ENCODE results near the gene DCAF6. TPM values are rescaled to one million over a fixed set of nuclear protein-coding genes. Genes with fewer than 3 reads are reported as not detected.

DCAF6 gene
- total RNA-seq, 2 donors from 2014 or later = 30.7 to 42.8 TPM

- no peaks in the 10 kb centered on the region for H3K9me3 ChIP-seq
- no peaks in the 10 kb centered on the region for H3K36me3 ChIP-seq (replicated peaks in 1 of 2; ENCODE audit: insufficient read depth in 1 of 2, low read depth in 2 of 2)
- no peak for ATAC-seq
- H3K4me3 ChIP-seq = no peak overlapping the region
- peaks cover 7% of the 10 kb centered on the region for H3K4me1 ChIP-seq
- 77 to 88% methylated on average over 1 of the region's 1 CpG for WGBS, 2 donors
- no peaks in the 10 kb centered on the region for H3K27me3 ChIP-seq
- no peak overlapping the region for H3K27ac ChIP-seq
- DNase-seq = no peak
- intact Hi-C loops (cut with DNase I) = no loop called here
- TF ChIP-seq CTCF (IDR thresholded peaks at IDR 0.05) (no peak), POLR2A (IDR thresholded peaks at IDR 0.05) (no peak)
Measured at GRCh38 chr1:168102487-168102886, 166.0 kb downstream of the DCAF6 start.

GRCh38 chr1:168104535-168104934 lies 168.1 kb downstream of the DCAF6 start:
- DNase-seq (no peak), ATAC-seq (no peak)
- Histone ChIP-seq H3K9me3 (no peaks in the 10 kb centered on the region), H3K27ac (no peak overlapping the region), H3K36me3 (replicated peaks in 1 of 2; ENCODE audit: insufficient read depth in 1 of 2, low read depth in 2 of 2) (no peaks in the 10 kb centered on the region), H3K4me1 (peaks cover 7% of the 10 kb centered on the region), H3K4me3 (no peak overlapping the region), H3K27me3 (no peaks in the 10 kb centered on the region)
- intact Hi-C loops (cut with DNase I) = no loop called here
- WGBS, 2 donors = 79 to 82% methylated on average over 11 of the region's 11 CpGs
- TF ChIP-seq CTCF (IDR thresholded peaks at IDR 0.05) (no peak), POLR2A (IDR thresholded peaks at IDR 0.05) (no peak)

- Histone ChIP-seq H3K9me3 (no peaks in the 10 kb centered on the region), H3K4me1 (peaks cover 7% of the 10 kb centered on the region), H3K36me3 (replicated peaks in 1 of 2; ENCODE audit: insufficient read depth in 1 of 2, low read depth in 2 of 2) (no peaks in the 10 kb centered on the region), H3K27ac (no peak overlapping the region), H3K4me3 (no peak overlapping the region), H3K27me3 (no peaks in the 10 kb centered on the region)
- no peak for TF ChIP-seq CTCF (IDR thresholded peaks at IDR 0.05)
- intact Hi-C loops (cut with DNase I) = no loop called here
- ATAC-seq = no peak
- WGBS, 2 donors = 94 to 97% methylated on average over 6 of the region's 6 CpGs
- no peak for DNase-seq
Measured at GRCh38 chr1:168105846-168106245, 169.4 kb downstream of the DCAF6 start.

GRCh38 chr1:168106274-168106673 lies 169.8 kb downstream of the DCAF6 start:
- ATAC-seq (no peak), DNase-seq (no peak)
- no peak overlapping the region for H3K4me3 ChIP-seq
- 86 to 92% methylated on average over 8 of the region's 8 CpGs for WGBS, 2 donors
- H3K4me1 ChIP-seq = peaks cover 7% of the 10 kb centered on the region
- no peaks in the 10 kb centered on the region for H3K36me3 ChIP-seq (replicated peaks in 1 of 2; ENCODE audit: insufficient read depth in 1 of 2, low read depth in 2 of 2)
- intact Hi-C loops (cut with DNase I) = no loop called here
- no peaks in the 10 kb centered on the region for H3K27me3 ChIP-seq
- no peak overlapping the region for H3K27ac ChIP-seq
- TF ChIP-seq POLR2A (IDR thresholded peaks at IDR 0.05) (no peak), CTCF (IDR thresholded peaks at IDR 0.05) (no peak)
- no peaks in the 10 kb centered on the region for H3K9me3 ChIP-seq

GRCh38 chr1:168110896-168111545 lies 174.5 kb downstream of the DCAF6 start:
- H3K27me3 ChIP-seq = no peaks in the 10 kb centered on the region
- no peak overlapping the region for H3K4me3 ChIP-seq
- intact Hi-C loops (cut with DNase I) = no loop called here
- H3K27ac ChIP-seq = no peak overlapping the region
- ATAC-seq = no peak
- no peak for TF ChIP-seq POLR2A (IDR thresholded peaks at IDR 0.05)
- TF ChIP-seq CTCF (IDR thresholded peaks at IDR 0.05) = no peak
- DNase-seq = no peak
- H3K9me3 ChIP-seq = no peaks in the 10 kb centered on the region
- H3K36me3 ChIP-seq (replicated peaks in 1 of 2; ENCODE audit: insufficient read depth in 1 of 2, low read depth in 2 of 2) = no peaks in the 10 kb centered on the region
- peaks cover 21% of the 10 kb centered on the region for H3K4me1 ChIP-seq
- 73 to 92% methylated on average over 7 of the region's 7 CpGs for WGBS, 2 donors
